Right lobe of liver (tissue), 6 donors: Measurements from ENCODE around the gene GNG12. TPM values are rescaled to one million over a fixed set of nuclear protein-coding genes. Genes with fewer than 3 reads are reported as not detected.

Experiments used
- ATAC-seq, 4 donors: fragments of 200-7000 bp; cut with Tn5 transposase; one replicate each; pipeline ENCODE4 v1.9.1; 2020; ENCODE audit warnings: mild to moderate bottlenecking in 4 of 4, moderate library complexity in 4 of 4
- DNase-seq, 3 donors: peaks; one replicate each; pipeline ENCODE4 v3.0.0-alpha.2; 2020
- H3K27ac ChIP-seq, 3 donors: fragments of 200-600 bp; one replicate each; pipeline ENCODE4 v1.8.0; 2022
- H3K27me3 ChIP-seq, 2 donors: fragments of 200-600 bp; one replicate each; pipeline ENCODE4 v1.8.0; 2022
- H3K36me3 ChIP-seq, 4 donors: fragments of 200-600 bp; sonication (generic) in 1 of 4; one replicate each; pipeline versions ENCODE4 v1.5.1 to v1.8.0; 2017 to 2022; ENCODE audit warnings: control low read depth in 1 of 4
- H3K4me1 ChIP-seq, 4 donors: fragments of 200-600 bp; sonication (generic) in 1 of 4; one replicate each; pipeline versions ENCODE4 v1.5.1 to v1.8.0; 2017 to 2022; ENCODE audit warnings: control low read depth in 1 of 4
- H3K4me3 ChIP-seq, 3 donors: fragments of 200-600 bp; one replicate each; pipeline ENCODE4 v1.8.0; 2022
- H3K9me3 ChIP-seq, 4 donors: fragments of 200-600 bp; sonication (generic) in 1 of 4; one replicate each; pipeline versions ENCODE4 v1.5.1 to v1.8.0; 2017 to 2022; ENCODE audit warnings: control low read depth in 1 of 4
- POLR2A ChIP-seq: fragments of 450-650 bp; IDR thresholded peaks from one replicate; pipeline ENCODE4 v1.6.1; 2017; ENCODE audit warnings: antibody characterized with exemption, mild to moderate bottlenecking
- WGBS: methylation state at CpG from one replicate; pipeline ENCODE4 v1.1.6; 2018; ENCODE audit warnings: low coverage, low lambda C conversion rate; ENCODE audit not compliant: insufficient coverage; ENCODE audit errors: missing lambda C conversion rate; 5-methylcytosine and 5-hydroxymethylcytosine counted together
- intact Hi-C, 2 donors: fragments of 100-400 bp; cut with DNase I; formaldehyde crosslinking; loops; one replicate each; pipeline versions ENCODE4 v1.11.2 to v1.14.1; 2022
- total RNA-seq, 6 experiments: library from RNA; depleted of rRNA in 2 of 6; stranded (reverse); fragments of >200 nt in 2 of 6; fragmentation: NEBNext Ultra II Directional in 3 of 6; extraction: Animal tissue kit (Norgen Biotek cat#: 25700) in 3 of 6; gene quantifications; one replicate each; pipeline versions ENCODE4 v1.1.0 to v1.2.4, GENCODE V29; 2016 to 2023
- TF ChIP-seq, protein P1 (sequence below), 4 donors: fragments of 200-600 bp in 3 of 4; fragments of 450-650 bp in 1 of 4; IDR thresholded peaks; one replicate each; pipeline versions ENCODE4 v1.5.1 to v1.8.0; 2016 to 2022; ENCODE audit warnings: antibody characterized with exemption in 4 of 4, mild to moderate bottlenecking in 2 of 4
- donor health status: DM: no; HTN: yes; CAD: no.
- donor health status: DM: no; HTN: no; CAD: no.
- donor health status: DM: no; HTN: no; CAD: no.
- donor health status: DM: no; HTN: yes; CAD: no.
- donor health status: DM: no; HTN: yes; CAD: no.

Gene GNG12
- total RNA-seq, 6 experiments from 2014 or later: 18.8 to 52.7 (median 33.9) TPM

DNA sequence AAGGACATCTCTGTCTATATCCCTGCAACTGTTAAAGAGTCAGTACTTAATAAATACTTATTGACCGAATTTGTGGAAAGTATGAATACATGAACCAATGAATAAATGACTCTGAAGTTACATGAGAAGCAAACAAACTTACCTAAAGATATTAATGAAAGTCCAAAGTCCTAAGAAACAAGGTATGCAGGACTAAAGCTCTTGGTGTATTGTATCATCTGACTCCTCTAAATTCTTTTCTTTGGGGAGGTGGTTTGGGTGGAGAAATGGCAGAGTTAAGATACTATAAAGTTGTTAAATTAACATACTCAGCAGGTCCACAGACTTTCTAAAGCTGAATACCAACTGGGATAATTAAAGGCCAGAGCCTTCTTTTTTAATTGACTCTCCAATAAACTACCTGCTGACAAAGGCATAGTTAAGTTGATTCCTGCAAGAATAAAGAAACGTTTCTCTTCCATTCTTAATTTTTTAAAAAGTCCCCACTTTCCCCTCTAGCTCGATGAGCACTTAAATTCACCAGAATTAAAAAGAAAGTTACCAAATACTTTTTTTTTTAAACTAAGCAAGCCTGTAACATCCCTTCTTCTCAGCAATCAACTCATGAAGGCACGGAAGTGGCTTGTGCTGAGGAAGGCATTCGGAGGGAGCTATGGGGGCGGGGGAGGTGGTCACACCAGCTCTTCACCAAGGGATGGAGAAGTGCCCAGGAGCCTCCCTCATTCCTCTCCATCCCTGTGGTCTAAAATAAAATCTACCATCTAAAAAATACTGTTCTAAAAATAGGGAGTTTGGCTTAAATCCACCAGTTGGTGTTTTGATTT lies 87.2 kb downstream of the GNG12 start:
- intact Hi-C loops: no loop called here
- Histone ChIP-seq H3K4me3 (no peak overlapping the region), H3K27ac (no peak overlapping the region), H3K36me3 (no peaks in the 10 kb centered on the region), H3K4me1 (peaks cover 0 to 33% (median 13%) of the 10 kb centered on the region in 4 donors), H3K27me3 (no peaks in the 10 kb centered on the region), H3K9me3 (no peaks in the 10 kb centered on the region)
- TF ChIP-seq, protein P1, sequence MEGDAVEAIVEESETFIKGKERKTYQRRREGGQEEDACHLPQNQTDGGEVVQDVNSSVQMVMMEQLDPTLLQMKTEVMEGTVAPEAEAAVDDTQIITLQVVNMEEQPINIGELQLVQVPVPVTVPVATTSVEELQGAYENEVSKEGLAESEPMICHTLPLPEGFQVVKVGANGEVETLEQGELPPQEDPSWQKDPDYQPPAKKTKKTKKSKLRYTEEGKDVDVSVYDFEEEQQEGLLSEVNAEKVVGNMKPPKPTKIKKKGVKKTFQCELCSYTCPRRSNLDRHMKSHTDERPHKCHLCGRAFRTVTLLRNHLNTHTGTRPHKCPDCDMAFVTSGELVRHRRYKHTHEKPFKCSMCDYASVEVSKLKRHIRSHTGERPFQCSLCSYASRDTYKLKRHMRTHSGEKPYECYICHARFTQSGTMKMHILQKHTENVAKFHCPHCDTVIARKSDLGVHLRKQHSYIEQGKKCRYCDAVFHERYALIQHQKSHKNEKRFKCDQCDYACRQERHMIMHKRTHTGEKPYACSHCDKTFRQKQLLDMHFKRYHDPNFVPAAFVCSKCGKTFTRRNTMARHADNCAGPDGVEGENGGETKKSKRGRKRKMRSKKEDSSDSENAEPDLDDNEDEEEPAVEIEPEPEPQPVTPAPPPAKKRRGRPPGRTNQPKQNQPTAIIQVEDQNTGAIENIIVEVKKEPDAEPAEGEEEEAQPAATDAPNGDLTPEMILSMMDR (IDR thresholded peaks at IDR 0.05): no peak
- TF ChIP-seq POLR2A: no peak
- ATAC-seq (no peak), DNase-seq (no peak)
- 70% methylated on average over 6 of the region's 6 CpGs for WGBS

DNA sequence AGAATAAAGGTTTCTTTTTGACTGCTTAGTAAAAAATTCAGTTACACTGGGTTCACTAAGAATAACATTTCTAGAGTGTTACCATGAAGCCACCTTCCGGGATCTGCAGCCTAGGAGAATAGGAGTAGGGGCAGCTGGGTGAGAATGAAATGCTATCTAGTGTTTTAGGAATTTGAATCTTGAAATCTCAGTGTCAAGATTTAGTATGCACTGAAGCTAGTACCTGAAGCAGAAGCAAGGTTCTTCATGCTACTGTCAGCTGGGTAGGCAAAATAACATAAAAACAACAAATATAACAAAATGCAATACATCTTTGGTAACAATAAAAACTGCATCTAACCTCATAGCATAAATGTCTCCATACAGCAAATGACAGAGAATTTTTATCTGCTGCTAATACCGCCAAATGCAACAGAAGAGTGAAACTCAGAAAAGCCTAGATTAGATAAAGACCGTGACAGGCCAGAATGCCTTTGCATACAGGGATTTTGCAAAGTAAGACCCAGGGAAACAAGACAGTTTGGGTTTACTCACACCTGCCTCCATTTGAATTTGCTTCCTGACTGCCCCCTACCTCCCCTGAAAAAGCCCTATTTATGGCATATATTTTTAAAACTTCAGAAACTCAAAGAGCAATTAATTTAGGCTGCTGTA lies 90.1 kb downstream of the GNG12 start:
- Histone ChIP-seq H3K4me3 (no peak overlapping the region), H3K4me1 (peaks cover 0 to 21% (median 9%) of the 10 kb centered on the region in 4 donors), H3K27ac (no peak overlapping the region), H3K9me3 (no peaks in the 10 kb centered on the region), H3K36me3 (no peaks in the 10 kb centered on the region), H3K27me3 (no peaks in the 10 kb centered on the region)
- DNase-seq (no peak), ATAC-seq (no peak)
- 39% methylated on average over 3 of the region's 3 CpGs for WGBS
- intact Hi-C loops: no loop called here
- TF ChIP-seq, protein P1 (IDR thresholded peaks at IDR 0.05): no peak
- TF ChIP-seq POLR2A: no peak

DNA sequence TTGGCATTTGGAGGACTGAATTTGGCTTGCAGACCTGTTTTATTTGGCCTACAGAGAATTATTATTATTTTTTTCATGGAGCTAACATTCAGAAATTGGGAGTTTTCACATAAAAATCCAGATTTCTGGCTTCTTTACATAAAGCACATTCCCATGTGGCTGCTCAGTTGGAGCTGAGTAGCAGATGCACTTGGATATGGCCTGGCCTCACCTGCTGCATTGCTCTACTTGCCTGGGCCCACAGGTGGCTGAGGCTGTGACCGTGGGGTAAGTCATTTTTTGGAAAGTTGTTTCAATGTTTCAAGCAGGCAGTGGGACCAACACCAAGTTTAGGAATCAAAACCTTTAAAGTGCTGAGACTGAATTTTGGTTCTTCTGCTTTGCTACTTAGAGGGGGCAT lies 91.5 kb downstream of the GNG12 start:
- DNase-seq (no peak), ATAC-seq (no peak)
- no peaks in the 10 kb centered on the region for H3K9me3 ChIP-seq
- 100% methylated on average over 1 of the region's 1 CpG for WGBS
- peak overlapping the region in 1 of 3 donors; percentile 5 for H3K27ac ChIP-seq
- H3K4me3 ChIP-seq: no peak overlapping the region
- TF ChIP-seq POLR2A: no peak
- intact Hi-C loops: no loop called here
- H3K4me1 ChIP-seq: peaks cover 0 to 8% (median 3%) of the 10 kb centered on the region in 4 donors
- H3K36me3 ChIP-seq: no peaks in the 10 kb centered on the region
- no peaks in the 10 kb centered on the region for H3K27me3 ChIP-seq

DNA sequence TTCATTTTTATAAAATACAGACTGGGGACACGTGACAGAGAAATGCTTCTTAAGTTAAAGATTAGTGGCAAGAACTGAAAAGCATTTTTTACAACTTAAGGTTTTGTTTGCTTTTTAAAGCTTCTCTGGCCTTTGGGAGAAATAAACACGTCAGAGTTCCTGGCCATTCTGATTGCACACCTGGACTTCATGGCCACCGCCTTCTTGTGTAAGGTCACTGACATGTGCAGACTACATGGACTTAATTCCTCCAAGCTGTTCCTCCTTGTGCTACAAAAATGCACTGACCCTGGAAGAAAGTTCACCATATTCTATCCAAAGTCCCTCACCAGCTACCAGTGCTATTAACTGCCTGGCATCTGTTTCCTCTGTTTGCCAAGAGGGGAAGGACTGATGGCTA lies 92.1 kb downstream of the GNG12 start:
- no peaks in the 10 kb centered on the region for H3K36me3 ChIP-seq
- 15% methylated on average over 3 of the region's 3 CpGs for WGBS

More for the DNA sequence above, 92.1 kb downstream of the GNG12 start:
- H3K9me3 ChIP-seq: no peaks in the 10 kb centered on the region
- ATAC-seq (peak; percentile 63 to 84 (median 65)), DNase-seq (peak in 2 of 3 donors; percentile 54 to 60)
- TF ChIP-seq POLR2A: no peak
- TF ChIP-seq, protein P1 (IDR thresholded peaks at IDR 0.05): no peak
- H3K4me1 ChIP-seq: peaks cover 0 to 8% (median 3%) of the 10 kb centered on the region in 4 donors
- intact Hi-C loops: no loop called here
- peak overlapping the region in 1 of 3 donors; percentile 5 for H3K27ac ChIP-seq
- no peaks in the 10 kb centered on the region for H3K27me3 ChIP-seq
- no peak overlapping the region for H3K4me3 ChIP-seq
